ENCODE results near the gene HIP1R.

The HIP1R gene

DNA sequence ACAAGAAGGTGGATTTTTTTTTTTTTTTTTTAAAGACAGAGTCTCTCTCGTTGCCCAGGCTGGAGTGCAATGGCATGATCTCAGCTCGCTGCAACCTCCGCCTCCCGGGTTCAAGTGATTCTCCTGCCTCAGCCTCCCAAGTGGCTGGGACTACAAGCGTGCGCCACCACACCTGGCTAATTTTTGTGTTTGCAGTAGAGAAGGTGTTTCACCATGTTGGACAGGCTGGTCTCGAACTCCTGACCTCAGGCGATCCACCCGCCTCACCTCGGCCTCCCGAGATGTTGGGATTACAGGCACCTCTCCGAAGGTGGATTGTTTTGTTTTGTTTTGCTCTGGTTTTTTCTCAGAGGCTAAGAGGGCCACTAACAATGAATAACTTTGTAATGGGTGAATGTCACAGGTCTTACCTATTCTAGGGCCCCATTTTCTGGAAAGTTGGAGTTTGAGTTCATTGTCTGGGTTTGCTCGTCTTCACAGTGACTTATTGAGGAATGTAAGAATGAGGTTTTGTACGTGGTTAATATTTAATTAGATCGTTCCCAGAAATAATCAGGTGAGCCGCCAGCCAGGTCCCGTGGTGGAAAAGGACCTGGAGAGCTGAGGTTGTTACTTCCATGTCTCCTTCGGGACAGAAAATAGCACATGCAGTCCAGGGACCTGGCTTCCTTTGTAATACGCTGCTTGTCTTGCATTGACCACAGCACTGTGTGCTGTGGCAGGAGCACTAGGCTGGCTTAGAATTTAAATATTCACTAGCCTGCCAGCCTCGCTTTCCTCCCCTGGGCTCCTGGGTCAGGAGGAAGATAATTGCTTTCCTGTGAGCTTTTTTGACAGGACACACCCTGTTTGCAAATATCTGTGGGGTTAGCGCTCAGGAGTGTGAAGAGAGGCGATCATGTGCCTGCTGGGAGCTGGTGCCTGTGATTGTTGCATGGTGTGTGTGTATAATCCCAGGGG, 2.3 kb downstream of the HIP1R start:
- ATAC-seq, result no peak
- TF ChIP-seq ZFP30 (CRISPR knock-in tag; IDR thresholded peaks at IDR 0.05) (no peak), ISL1 (CRISPR knock-in tag; IDR thresholded peaks at IDR 0.05) (no peak), ZNF70 (CRISPR knock-in tag; IDR thresholded peaks at IDR 0.05) (no peak), PPARA (CRISPR knock-in tag; IDR thresholded peaks at IDR 0.05; ENCODE audit: borderline replicate concordance) (no peak), TCF4 (CRISPR knock-in tag; IDR thresholded peaks at IDR 0.05; ENCODE audit: borderline replicate concordance) (no peak), SNAI2 (CRISPR knock-in tag; IDR thresholded peaks at IDR 0.05) (no peak), ESRRG (CRISPR knock-in tag; IDR thresholded peaks at IDR 0.05) (no peak), GLIS3 (CRISPR knock-in tag; IDR thresholded peaks at IDR 0.05) (no peak), ZC3H10 (CRISPR knock-in tag; IDR thresholded peaks at IDR 0.05) (no peak), RARB (CRISPR knock-in tag; IDR thresholded peaks at IDR 0.05) (no peak), ZNF565 (CRISPR knock-in tag; conservative IDR thresholded peaks at IDR 0.05; ENCODE audit: low read depth) (no peak), ZFP3 (CRISPR knock-in tag; IDR thresholded peaks at IDR 0.05) (no peak), ARNTL (CRISPR knock-in tag; IDR thresholded peaks at IDR 0.05; ENCODE audit: borderline replicate concordance, low read depth) (no peak), BACH2 (CRISPR knock-in tag; IDR thresholded peaks at IDR 0.05; ENCODE audit: borderline replicate concordance) (no peak), OSR1 (CRISPR knock-in tag; IDR thresholded peaks at IDR 0.05) (no peak)
- TF ChIP-seq, protein P1, sequence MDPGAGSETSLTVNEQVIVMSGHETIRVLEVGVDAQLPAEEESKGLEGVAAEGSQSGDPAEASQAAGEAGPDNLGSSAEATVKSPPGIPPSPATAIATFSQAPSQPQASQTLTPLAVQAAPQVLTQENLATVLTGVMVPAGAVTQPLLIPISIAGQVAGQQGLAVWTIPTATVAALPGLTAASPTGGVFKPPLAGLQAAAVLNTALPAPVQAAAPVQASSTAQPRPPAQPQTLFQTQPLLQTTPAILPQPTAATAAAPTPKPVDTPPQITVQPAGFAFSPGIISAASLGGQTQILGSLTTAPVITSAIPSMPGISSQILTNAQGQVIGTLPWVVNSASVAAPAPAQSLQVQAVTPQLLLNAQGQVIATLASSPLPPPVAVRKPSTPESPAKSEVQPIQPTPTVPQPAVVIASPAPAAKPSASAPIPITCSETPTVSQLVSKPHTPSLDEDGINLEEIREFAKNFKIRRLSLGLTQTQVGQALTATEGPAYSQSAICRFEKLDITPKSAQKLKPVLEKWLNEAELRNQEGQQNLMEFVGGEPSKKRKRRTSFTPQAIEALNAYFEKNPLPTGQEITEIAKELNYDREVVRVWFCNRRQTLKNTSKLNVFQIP (CRISPR knock-in tag; IDR thresholded peaks at IDR 0.05; ENCODE audit: borderline replicate concordance, low read depth), result no peak
- TF ChIP-seq, protein P2, sequence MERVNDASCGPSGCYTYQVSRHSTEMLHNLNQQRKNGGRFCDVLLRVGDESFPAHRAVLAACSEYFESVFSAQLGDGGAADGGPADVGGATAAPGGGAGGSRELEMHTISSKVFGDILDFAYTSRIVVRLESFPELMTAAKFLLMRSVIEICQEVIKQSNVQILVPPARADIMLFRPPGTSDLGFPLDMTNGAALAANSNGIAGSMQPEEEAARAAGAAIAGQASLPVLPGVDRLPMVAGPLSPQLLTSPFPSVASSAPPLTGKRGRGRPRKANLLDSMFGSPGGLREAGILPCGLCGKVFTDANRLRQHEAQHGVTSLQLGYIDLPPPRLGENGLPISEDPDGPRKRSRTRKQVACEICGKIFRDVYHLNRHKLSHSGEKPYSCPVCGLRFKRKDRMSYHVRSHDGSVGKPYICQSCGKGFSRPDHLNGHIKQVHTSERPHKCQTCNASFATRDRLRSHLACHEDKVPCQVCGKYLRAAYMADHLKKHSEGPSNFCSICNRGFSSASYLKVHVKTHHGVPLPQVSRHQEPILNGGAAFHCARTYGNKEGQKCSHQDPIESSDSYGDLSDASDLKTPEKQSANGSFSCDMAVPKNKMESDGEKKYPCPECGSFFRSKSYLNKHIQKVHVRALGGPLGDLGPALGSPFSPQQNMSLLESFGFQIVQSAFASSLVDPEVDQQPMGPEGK (CRISPR knock-in tag; IDR thresholded peaks at IDR 0.05; ENCODE audit: borderline replicate concordance), result no peak
- TF ChIP-seq, protein P3, sequence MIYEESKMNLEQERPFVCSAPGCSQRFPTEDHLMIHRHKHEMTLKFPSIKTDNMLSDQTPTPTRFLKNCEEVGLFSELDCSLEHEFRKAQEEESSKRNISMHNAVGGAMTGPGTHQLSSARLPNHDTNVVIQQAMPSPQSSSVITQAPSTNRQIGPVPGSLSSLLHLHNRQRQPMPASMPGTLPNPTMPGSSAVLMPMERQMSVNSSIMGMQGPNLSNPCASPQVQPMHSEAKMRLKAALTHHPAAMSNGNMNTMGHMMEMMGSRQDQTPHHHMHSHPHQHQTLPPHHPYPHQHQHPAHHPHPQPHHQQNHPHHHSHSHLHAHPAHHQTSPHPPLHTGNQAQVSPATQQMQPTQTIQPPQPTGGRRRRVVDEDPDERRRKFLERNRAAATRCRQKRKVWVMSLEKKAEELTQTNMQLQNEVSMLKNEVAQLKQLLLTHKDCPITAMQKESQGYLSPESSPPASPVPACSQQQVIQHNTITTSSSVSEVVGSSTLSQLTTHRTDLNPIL (CRISPR knock-in tag; IDR thresholded peaks at IDR 0.05; ENCODE audit: low read depth), result no peak

GRCh38 chr12:122838841-122839240, 3.6 kb downstream of the HIP1R start:
- ATAC-seq, result no peak
- TF ChIP-seq ZNF8 (CRISPR knock-in tag; IDR thresholded peaks at IDR 0.05) (no peak), GLIS3 (CRISPR knock-in tag; IDR thresholded peaks at IDR 0.05) (no peak), SNAI2 (CRISPR knock-in tag; IDR thresholded peaks at IDR 0.05) (no peak), ARNTL (CRISPR knock-in tag; IDR thresholded peaks at IDR 0.05; ENCODE audit: borderline replicate concordance, low read depth) (no peak), ZNF70 (CRISPR knock-in tag; IDR thresholded peaks at IDR 0.05) (no peak), ESRRG (CRISPR knock-in tag; IDR thresholded peaks at IDR 0.05) (no peak), ZC3H10 (CRISPR knock-in tag; IDR thresholded peaks at IDR 0.05) (no peak), ISL1 (CRISPR knock-in tag; IDR thresholded peaks at IDR 0.05) (no peak)
- TF ChIP-seq, protein P3 (CRISPR knock-in tag; IDR thresholded peaks at IDR 0.05; ENCODE audit: low read depth), result no peak

DNA sequence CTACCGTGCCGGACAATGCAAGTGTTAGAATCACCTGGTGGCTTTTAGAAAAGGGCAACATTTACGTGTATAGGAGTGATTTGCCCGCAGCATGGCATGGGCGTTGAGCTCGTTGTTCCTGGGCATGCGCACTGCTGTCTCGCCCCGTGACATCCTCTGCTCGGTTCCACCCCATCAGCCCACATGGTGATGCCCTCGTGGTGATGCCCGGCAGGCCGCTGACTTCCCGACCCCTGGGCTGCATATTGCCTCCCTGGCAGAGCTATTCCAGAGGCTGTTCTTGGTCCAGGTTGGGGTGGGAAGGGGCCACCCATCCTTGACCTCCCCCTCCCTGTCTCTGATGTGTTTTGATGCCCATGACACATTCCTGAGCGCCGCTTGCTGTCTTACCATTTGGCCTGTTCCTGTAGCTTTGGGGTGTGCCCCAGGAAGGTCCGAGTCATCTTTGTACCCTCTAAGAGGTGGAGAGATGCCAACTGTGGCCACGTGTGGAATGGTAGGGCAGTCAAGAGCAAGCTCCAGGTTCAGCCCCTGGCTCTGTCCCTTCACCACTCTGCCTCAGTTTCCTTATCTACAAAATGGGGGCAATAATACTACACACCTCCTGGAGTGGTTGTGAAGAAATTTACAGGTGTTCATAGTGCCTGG, 4.8 kb downstream of the HIP1R start:
- ATAC-seq, result no peak
- TF ChIP-seq ARNTL (CRISPR knock-in tag; IDR thresholded peaks at IDR 0.05; ENCODE audit: borderline replicate concordance, low read depth), result no peak
- no peak for TF ChIP-seq TOX (CRISPR knock-in tag; IDR thresholded peaks at IDR 0.05; ENCODE audit: borderline replicate concordance)
- no peak for TF ChIP-seq TCF4 (CRISPR knock-in tag; IDR thresholded peaks at IDR 0.05; ENCODE audit: borderline replicate concordance)
- no peak for TF ChIP-seq BACH2 (CRISPR knock-in tag; IDR thresholded peaks at IDR 0.05; ENCODE audit: borderline replicate concordance)
- TF ChIP-seq PPARA (CRISPR knock-in tag; IDR thresholded peaks at IDR 0.05; ENCODE audit: borderline replicate concordance), result no peak
- TF ChIP-seq OSR1 (CRISPR knock-in tag; IDR thresholded peaks at IDR 0.05), result no peak
- no peak for TF ChIP-seq ZNF565 (CRISPR knock-in tag; conservative IDR thresholded peaks at IDR 0.05; ENCODE audit: low read depth)
- no peak for TF ChIP-seq SNAI2 (CRISPR knock-in tag; IDR thresholded peaks at IDR 0.05)
- TF ChIP-seq ZFP3 (CRISPR knock-in tag; IDR thresholded peaks at IDR 0.05), result no peak
- TF ChIP-seq ZNF70 (CRISPR knock-in tag; IDR thresholded peaks at IDR 0.05), result no peak
- no peak for TF ChIP-seq ISL1 (CRISPR knock-in tag; IDR thresholded peaks at IDR 0.05)
- TF ChIP-seq, protein P1 (CRISPR knock-in tag; IDR thresholded peaks at IDR 0.05; ENCODE audit: borderline replicate concordance, low read depth), result no peak
- no peak for TF ChIP-seq RARB (CRISPR knock-in tag; IDR thresholded peaks at IDR 0.05)
- TF ChIP-seq, protein P3 (CRISPR knock-in tag; IDR thresholded peaks at IDR 0.05; ENCODE audit: low read depth), result no peak
- no peak for TF ChIP-seq TSHZ2 (CRISPR knock-in tag; IDR thresholded peaks at IDR 0.05)
- TF ChIP-seq ZNF8 (CRISPR knock-in tag; IDR thresholded peaks at IDR 0.05), result no peak
